NOMO-1 (cell line): Measurements from ENCODE around the gene SIGLEC15.
"Not testable (repeated sequence)": the region's sequence is repeated elsewhere in the genome, so short reads cannot be mapped to it uniquely, and the experiment has no call there.

Experiments
- DNase-seq, 2 experiments: peaks; one replicate each; lab custom pipeline; 2025; ENCODE audit not compliant: unreplicated experiment in 2 of 2; lab: John Stamatoyannopoulos, UW

Gene SIGLEC15

DNA sequence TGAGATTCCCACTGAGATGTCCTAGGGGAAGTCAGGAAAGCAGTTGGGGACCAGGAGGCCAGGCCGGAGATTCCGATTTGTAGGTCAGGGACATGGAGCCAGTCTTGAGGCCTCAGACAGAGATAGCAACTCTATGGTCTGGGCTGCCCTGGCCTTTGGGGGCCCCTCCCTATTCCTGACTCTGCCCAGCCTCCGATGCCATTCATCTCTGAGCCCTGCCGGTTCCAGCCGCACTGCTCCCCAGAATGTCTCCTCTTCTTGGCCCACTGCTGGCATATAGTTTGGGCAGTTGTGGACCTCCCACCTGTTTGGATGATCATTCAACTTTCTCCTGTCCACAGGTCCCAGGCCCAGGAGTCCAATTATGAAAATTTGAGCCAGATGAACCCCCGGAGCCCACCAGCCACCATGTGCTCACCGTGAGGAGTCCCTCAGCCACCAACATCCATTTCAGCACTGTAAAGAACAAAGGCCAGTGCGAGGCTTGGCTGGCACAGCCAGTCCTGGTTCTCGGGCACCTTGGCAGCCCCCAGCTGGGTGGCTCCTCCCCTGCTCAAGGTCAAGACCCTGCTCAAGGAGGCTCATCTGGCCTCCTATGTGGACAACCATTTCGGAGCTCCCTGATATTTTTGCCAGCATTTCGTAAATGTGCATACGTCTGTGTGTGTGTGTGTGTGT lies 16.4 kb downstream of the SIGLEC15 start:
- no peak for DNase-seq

DNA sequence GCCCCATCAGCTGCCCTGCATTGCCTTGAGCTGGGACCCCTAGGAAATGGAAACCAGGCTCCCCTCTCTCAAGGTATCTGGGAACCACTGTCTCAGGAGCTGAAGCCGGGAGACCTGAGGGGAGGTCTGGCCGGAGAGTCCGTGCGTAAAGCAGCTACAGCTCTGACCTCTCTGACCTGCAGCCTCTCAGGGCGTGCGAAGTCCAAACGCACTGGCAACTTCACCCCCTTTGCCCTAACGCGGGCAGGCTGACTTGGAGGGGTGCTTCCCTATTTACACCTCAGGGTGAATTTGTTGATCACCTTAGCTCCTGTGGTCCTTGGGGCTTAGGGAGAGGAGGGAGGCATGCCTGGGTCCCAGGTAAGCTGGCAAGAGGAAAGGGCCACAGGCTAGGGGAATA lies 17.5 kb downstream of the SIGLEC15 start:
- DNase-seq, result no peak

DNA sequence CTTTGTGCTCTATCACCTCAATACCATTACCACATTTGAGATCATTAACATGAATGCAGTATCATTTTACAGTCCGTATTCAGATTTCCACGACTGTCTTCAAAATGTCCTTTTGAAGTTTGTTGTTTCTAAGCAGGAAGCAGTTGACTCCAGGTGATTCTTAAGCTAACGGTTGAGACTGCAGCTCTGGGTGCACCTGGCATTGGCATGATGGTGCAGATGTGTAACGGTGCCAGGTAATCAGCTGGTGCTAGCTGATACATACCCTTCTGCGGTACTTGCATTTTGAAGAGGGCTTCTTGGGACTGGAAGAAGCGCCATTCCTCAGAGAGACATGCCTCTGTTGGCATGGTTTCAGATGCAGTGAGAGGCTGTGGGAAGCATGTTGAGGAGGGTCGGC lies 19.5 kb downstream of the SIGLEC15 start:
- DNase-seq, result no peak

DNA sequence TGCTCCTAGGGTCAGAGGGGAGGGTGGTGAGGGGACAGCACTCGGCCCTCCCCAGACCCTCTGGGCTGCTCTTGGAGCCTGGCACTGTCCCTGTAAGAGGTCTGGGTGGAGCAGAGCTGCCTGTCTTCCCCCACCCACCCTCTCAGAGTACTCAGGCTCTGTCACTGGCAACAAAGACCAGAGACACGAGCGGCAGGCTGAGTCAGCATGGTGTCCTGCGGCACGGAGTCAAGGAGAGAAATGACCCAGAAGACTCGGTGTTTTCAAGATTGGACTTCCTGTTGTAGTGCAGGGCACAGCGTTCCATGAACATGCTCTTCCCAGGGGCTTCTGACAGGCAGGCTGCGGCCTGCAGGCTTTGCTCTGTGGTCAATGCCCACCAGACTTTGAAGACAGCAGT lies 19.9 kb downstream of the SIGLEC15 start:
- no peak for DNase-seq

DNA sequence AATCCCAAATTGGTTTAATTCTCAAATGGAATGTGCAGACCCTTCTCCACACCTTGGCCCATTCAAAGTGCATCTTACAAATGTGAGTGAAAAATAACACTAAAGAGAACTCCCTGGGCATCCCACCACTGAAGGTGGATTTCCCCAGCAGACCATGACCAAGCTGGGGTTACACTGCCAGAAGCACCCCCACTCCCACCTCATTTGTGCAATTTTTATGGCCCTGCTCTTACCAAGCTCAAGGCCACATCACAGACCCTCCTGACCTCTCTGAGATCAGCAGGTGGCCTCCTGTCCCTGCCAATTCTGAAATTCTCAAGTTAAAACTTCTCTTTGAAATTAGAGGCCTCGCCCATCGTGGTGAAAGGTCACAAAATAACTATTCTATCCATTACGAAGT lies 21.6 kb downstream of the SIGLEC15 start:
- no peak for DNase-seq

DNA sequence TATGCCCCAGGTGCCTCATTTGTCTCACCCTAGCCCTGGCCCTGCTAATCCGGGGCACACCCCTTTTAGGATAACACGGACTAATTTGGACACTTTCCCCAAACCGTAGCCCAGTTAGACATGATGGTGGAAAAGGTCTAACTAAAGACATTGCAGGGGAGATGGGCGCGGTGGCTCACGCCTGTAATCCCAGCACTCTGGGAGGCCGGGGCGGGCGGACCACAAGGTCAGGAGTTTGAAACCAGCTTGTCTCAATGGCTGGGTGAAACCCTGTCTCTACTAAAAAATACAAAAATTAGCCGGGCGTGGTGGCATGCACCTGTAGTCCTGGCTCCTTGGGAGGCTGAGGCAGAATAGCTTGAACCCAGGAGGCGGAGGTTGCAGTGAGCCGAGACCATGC lies 23.2 kb downstream of the SIGLEC15 start:
- not testable (repeated sequence) for DNase-seq

DNA sequence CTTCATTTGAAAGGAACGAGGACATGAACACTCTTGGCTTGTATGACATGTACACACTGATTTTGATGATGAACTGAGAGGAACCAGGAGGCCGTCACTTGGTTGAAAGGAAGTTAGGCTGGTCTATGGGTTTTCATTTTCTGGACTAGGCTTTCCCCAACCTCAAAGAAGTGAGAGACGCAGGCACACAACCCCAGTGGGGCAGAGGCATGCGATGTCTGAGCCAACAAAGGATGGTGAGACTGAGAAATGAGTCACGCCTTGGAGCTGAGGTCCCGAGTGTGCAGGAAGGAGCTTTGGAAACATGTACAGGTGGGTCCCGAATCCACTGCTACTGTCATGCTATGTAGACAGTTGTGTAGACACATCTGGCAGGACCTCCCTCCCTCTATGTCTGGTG lies 24.1 kb downstream of the SIGLEC15 start:
- DNase-seq, result no peak

DNA sequence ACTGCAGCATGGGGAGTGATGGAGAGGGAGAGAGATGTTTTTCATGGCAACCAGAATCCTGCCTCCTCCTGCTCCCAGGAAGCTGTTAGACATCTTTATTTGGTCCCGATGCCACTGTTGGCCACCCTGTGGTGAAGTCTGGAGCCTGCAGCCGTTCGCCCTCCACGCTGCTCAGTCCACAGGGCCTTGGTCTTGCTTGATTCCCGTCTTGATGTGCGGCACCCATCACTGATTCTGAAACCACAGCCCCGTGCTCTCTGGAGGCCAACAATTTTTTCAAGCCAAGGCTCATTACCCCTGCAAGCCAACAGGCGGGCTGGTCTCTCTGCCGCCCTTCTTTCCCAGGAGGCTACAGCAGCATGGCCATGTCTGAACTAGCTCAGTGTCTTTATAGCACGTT lies 24.5 kb downstream of the SIGLEC15 start:
- no peak for DNase-seq

DNA sequence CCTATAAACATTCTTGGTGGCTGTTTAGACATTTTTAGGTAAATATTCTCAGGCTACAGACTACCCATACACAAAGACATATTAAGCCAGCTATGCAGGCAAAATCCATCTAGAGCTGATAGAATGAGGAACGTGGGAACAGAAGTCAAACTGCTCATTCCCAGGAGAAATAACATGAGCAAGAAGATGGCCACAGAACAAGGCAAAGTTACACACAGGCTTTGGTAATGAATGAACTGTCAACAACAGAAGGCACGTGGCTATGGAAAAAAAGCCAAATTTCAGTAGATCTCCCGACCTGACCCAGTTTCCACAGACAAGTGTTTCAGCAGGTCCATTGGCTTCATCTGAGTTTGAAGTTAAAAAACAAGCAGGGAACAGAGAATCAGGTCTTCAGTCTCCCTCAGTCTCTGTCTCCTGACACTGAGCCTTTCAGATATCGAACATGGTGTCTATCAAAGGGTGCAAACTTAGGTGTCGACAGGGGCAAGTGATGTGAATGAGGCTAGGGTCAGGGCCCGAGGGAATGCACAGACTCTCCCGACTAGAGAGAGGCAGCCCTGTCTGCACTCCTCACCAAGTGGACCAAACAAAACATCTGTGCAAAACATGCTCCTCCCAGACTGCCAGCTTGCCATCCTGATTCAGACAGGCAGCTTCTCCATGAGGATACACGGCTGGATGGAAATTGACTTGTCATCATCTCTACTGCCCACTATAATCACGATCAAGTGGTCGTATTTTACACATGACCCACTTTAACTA lies 25.9 kb downstream of the SIGLEC15 start:
- no peak for DNase-seq

DNA sequence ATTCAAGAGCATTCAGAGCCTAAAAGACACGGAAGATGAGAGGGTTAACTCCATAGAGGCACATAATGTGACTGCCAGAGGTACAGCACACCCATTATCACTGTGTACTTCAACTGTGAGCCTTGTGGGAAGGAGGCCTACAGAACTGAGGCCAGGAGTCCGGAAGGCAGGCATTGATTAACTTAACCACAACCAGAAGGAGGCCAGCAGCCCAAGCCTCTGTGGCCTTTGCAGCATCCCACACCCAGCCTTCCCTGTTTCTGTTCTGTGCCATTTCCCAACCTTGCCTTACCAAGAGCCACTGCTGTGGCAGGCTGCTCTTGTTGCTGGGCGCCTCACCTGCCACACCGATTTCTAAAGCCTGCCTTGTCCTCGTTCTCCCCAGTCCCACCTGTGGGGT lies 27.2 kb downstream of the SIGLEC15 start:
- no peak for DNase-seq

DNA sequence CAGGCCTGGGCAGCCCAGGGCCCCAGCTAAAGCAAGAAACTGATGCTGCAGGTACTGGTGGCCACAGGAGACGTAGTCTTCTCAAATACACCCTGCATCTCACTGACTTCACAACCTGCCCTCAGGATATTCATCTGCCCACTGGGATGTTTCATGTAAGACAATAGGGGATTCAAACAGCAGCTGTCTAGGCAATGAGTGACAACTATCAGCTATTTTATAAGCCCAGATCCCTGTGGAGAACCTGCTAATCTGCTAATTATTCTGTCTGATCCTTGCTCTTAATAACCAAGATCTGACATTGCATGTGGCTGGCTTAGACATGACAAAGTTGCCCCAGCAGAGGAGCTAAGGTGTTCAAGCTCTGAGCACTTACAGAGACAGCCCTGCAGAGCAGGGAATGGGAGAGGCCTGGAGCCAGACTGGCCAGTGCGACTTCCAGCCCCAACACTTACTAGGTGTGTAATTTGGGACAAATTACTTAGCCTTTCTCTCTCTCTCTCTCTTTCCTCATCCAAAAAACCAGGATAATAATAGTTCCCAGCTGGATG lies 28.6 kb downstream of the SIGLEC15 start:
- DNase-seq, result no peak

DNA sequence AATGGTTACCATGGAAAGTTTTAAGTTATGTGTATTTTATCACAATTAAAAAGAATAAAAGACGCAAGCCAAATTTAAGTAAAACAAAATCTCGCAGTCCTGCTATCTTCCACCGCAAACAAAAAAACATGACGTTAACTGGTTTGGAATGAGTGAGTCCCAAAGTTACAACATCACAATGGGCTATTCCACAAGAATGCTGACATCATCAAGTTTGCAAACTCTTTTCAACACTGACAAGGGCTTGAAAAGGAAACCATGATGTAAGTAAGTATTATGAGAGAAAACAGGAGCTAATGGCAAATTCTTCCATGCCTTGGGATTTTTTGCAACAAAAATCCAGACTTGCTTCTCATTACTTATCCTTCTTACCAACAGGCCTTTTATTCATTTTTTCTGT lies 31.1 kb downstream of the SIGLEC15 start:
- no peak for DNase-seq

DNA sequence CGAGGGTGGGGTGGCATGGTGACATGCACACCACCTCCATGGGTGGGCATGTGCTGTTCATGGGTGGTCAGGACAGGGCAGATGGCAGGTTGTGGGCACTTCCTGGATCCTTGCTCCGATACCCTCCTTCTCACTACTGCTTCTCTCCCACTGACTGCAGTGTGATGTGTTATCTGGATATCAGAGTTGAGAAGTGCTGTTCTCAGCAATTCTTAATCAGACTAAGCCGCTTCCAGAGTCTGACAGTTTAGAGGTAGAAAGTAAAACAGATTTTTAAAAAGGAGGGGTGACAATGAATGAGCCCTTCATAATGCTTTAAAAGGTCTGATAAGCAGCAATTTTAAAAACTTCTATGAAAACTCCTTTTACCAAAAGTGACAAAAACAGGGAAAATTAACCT lies 33.9 kb downstream of the SIGLEC15 start:
- DNase-seq, result no peak

DNA sequence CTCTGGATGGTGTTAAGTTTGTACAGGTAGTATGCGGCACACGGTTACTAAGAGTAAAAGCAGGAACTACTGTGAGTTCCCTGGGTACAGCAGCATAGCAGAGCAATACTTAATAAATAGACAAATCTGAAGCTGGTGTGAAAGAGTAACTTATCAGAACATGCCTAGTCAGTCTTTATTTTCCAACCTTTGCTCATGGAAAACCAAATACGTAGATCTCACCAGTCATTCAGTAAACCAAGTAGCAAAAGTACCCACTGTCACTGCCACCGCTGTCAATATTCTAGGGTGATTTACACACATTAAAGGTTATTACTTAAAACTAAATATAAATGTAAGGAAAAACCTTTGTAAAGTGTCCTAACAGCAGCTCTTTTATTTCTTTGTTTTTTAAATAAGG lies 35.0 kb downstream of the SIGLEC15 start:
- no peak for DNase-seq

DNA sequence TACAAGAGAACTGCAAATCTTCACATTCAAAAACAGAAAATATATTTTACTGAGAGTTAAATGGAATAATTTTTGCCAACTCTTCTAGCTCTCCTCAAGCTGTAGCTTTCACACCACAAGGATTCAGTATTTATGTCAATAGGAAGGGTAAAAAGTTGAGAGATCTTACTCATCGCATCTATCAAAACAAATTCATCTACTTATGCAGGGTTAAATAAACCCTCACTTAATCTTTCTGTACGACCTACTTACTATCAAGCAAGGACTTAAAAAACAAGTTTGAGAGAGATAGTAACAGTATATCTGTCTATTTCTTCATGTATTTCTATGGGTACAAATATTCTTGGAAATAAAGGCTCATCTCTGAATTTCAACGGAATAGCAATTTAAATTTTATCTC lies 35.5 kb downstream of the SIGLEC15 start:
- DNase-seq, result no peak

DNA sequence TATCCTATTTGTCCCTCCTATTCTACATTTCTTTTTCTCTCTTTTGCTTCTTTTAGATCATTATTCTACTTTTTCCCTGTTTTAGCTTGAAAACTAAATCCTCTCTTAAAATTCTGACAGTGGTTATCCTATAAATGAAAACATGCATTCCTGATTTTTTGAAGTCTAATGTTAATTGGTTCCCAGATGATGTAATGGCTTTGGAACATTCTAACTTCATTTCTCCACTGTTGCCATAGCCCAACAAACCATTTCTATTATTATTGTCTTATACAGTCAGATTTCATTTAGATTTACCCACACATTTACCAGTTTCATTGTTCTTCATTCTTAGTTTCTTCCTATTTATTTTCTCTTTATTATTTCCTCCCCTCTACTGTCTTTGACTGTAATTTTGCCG lies 36.5 kb downstream of the SIGLEC15 start:
- no peak for DNase-seq

DNA sequence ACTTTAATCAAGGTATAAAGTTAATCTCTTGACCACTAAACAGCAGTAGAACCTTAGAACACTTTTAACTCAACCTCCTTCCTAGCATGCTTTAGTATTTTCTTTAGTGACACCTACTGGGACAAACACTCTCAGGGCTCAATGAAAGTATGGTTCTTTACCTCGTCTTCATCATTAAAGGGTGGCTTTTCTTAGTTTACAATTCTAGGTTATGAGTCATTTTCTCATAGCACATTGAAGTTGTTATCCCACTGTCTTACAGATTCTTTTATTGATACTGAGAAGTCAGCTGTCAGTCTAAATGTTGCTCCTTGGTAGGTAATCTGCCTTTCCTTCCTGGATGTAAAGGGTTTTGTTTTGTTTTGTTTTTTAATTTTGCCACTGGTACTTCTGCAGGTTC lies 38.0 kb downstream of the SIGLEC15 start:
- no peak for DNase-seq

DNA sequence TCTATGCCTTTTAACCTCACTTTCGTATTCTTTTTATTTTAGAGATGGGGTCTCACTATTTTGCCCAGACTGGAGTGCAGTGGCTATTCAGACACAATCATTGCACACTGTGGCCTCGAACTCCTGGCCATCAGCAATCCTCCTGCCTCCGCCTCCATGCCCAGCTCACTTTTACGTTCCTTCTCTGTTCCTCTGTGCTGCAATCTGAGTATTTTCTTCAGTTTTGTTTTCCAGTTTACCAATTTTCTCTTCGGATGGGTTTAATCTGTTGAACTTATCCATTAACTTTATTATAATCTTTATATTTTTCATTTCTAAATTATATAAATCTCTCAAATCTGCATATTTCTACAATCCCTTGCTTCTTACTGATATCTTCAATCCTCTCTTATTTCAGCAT lies 38.6 kb downstream of the SIGLEC15 start:
- no peak for DNase-seq

DNA sequence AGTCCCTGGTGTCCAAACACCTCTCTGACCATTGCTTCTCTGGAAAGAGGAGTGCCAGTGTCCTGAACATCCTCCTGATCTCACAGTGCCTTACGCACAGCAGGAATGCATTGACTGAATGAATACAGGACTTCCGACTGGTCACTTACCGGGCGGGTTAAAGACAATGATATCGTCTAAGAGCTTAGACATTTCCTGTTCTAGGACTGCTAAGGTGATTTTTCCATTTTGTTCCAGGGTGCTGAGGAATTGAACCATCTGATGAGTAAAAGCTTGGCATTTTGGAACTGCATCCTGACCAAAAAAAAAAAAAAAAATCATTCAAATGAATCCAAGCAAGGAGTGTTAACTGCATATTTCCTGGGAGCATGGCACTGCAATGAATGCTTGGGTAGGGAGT lies 40.0 kb downstream of the SIGLEC15 start:
- no peak for DNase-seq

DNA sequence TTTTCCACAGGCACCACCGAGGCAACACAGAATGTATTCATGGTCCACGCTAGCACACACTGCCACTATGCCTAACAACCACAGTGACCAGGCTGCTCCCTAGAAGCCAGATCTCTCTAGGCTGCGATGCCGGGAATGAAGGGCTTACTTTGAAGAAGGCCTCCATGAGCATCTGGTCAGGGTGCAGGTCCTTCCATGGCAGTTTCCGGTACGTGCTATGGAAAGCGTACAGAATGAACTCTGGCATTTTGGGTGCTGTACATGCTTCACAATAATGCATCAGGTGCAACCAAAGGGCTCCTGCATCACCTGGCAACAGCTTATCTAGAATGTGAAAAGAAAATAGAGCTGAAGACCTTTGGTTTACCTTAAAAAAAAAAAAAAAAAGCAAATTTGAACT lies 44.9 kb downstream of the SIGLEC15 start:
- no peak for DNase-seq

DNA sequence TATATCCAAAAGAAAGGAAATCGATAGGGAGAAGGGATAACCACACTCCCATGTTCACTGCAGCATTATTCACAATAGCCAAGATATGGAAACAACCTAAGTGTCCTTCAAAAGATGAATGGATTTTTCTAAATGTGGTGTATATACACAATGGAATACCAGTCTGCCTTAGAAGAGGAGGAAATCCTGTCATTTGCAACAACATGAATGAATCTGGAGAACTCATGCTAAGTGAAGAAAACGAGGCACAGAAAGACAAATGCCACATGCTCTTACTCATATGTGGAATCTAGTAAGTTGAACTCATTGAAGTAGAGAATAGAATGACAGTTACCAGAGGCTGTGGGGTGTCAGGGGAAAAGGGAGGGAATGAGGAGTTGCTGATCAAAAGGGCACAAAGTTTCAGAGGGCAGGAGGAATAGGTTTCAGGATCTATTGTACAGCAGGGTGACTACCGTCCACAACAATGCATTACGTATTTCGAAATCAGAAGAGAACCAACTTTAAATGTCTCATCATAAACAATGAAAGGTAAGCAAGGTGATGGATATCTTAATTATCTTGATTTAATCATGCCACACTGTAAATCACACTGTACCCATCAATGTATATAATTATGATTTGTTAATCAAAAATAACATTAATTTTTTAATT lies 46.1 kb downstream of the SIGLEC15 start:
- no peak for DNase-seq
